Upper lobe of left lung (tissue), 4 donors: Measurements from ENCODE around the gene RPL27.
A peak's percentile ranks its signal among the peaks of the same experiment; 100 is the strongest.

Experiments
- CTCF ChIP-seq, 6 experiments: fragments of 450-650 bp in 4 of 6; fragments of 200-600 bp in 2 of 6; sonication (generic) in 2 of 6; IDR thresholded peaks; one replicate each; pipeline ENCODE4 v1.5.1; 2016 to 2019; ENCODE audit warnings: antibody characterized with exemption in 6 of 6
- POLR2A ChIP-seq, 4 donors: fragments of 450-650 bp; IDR thresholded peaks; one replicate each; pipeline ENCODE4 v1.5.1; 2016 to 2017; ENCODE audit warnings: antibody characterized with exemption in 4 of 4, mild to moderate bottlenecking in 2 of 4

- TF ChIP-seq CTCF (IDR thresholded peaks at IDR 0.05) (peak in 5 of 6 experiments; percentile 27 to 63 (median 29)), POLR2A (IDR thresholded peaks at IDR 0.05) (peak in 3 of 4 donors; percentile 21 to 65 (median 57))
Measured at GRCh38 chr17:43006639-43007551, 8.7 kb downstream of the RPL27 start, which contains the start of gene IFI35.
